Trophoblast cell (in vitro differentiated cells and primary cell): ENCODE data around the gene SPOUT1.
"Not testable (repeated sequence)": the region's sequence is repeated elsewhere in the genome, so short reads cannot be mapped to it uniquely, and the experiment has no call there.

Experiments used
- DNase-seq, 2 donors: peaks; one replicate each; pipeline ENCODE4 v3.0.0-alpha.2; 2016
- H2AFZ ChIP-seq: 2 replicates; pipeline ENCODE4 v1.6.1; 2013; ENCODE audit warnings: low read length, moderate library complexity, mild to moderate bottlenecking; ENCODE audit not compliant: insufficient read depth, poor library complexity
- H2AK5ac ChIP-seq: 2 replicates; pipeline ENCODE4 v1.6.1; 2013; ENCODE audit warnings: mild to moderate bottlenecking, low read length
- H2BK120ac ChIP-seq: 2 replicates; pipeline ENCODE4 v1.6.1; 2013; ENCODE audit warnings: low read length, mild to moderate bottlenecking, moderate library complexity; ENCODE audit not compliant: insufficient read depth, poor library complexity
- H2BK12ac ChIP-seq: 2 replicates; pipeline ENCODE4 v1.6.1; 2013; ENCODE audit warnings: mild to moderate bottlenecking, low read length, moderate library complexity
- H2BK5ac ChIP-seq: 2 replicates; pipeline ENCODE4 v1.6.1; 2013; ENCODE audit warnings: low read length, low read depth, moderate library complexity, mild to moderate bottlenecking; ENCODE audit not compliant: poor library complexity
- H3K14ac ChIP-seq: 2 replicates; pipeline ENCODE4 v1.6.1; 2013; ENCODE audit warnings: mild to moderate bottlenecking, low read length
- H3K18ac ChIP-seq: 2 replicates; pipeline ENCODE4 v1.6.1; 2013; ENCODE audit warnings: mild to moderate bottlenecking, low read length
- H3K23ac ChIP-seq: 2 replicates; pipeline ENCODE4 v1.6.1; 2013; ENCODE audit warnings: low read length
- H3K27ac ChIP-seq: 2 replicates; pipeline ENCODE4 v1.5.1; 2013; ENCODE audit warnings: low read depth, mild to moderate bottlenecking, inconsistent platforms, low read length, moderate library complexity
- H3K27me3 ChIP-seq: 2 replicates; pipeline ENCODE4 v1.6.1; 2013; ENCODE audit warnings: inconsistent platforms, mild to moderate bottlenecking, low read length, moderate library complexity; ENCODE audit not compliant: insufficient read depth
- H3K36me3 ChIP-seq, 2 experiments: 1 replicate in 1 of 2; 2 replicates in 1 of 2; pipeline ENCODE4 v1.6.1; 2013; ENCODE audit warnings: low read length in 2 of 2, mild to moderate bottlenecking in 2 of 2, moderate library complexity in 1 of 2; ENCODE audit not compliant: insufficient read depth in 2 of 2, control insufficient read depth in 1 of 2
- H3K4ac ChIP-seq: 2 replicates; pipeline ENCODE4 v1.6.1; 2013; ENCODE audit warnings: low read depth, mild to moderate bottlenecking, low read length, moderate library complexity
- H3K4me1 ChIP-seq, 2 experiments: 1 replicate in 1 of 2; 2 replicates in 1 of 2; pipeline ENCODE4 v1.6.1; 2013; ENCODE audit warnings: low read length in 2 of 2, mild to moderate bottlenecking in 2 of 2, moderate library complexity in 1 of 2; ENCODE audit not compliant: insufficient read depth in 2 of 2, control insufficient read depth in 1 of 2
- H3K4me2 ChIP-seq: 2 replicates; pipeline ENCODE4 v1.6.1; 2013; ENCODE audit warnings: inconsistent platforms, mild to moderate bottlenecking, low read length, moderate library complexity
- H3K4me3 ChIP-seq: 2 replicates; pipeline ENCODE4 v1.5.1; 2013; ENCODE audit warnings: mild to moderate bottlenecking, low read depth, low read length, inconsistent platforms
- H3K79me1 ChIP-seq: one replicate; pipeline ENCODE4 v1.6.1; 2013; ENCODE audit warnings: low read length
- H3K79me2 ChIP-seq: 2 replicates; pipeline ENCODE4 v1.6.1; 2013; ENCODE audit warnings: low read length, mild to moderate bottlenecking; ENCODE audit not compliant: control insufficient read depth, insufficient read depth, poor library complexity
- H3K9ac ChIP-seq: 2 replicates; pipeline ENCODE4 v1.6.1; 2013; ENCODE audit warnings: mild to moderate bottlenecking, low read length
- H3K9me3 ChIP-seq: 2 replicates; pipeline ENCODE4 v1.6.1; 2013; ENCODE audit warnings: low read depth, mild to moderate bottlenecking, control low read depth, inconsistent platforms, low read length; ENCODE audit not compliant: insufficient read depth
- H4K12ac ChIP-seq: 2 replicates; pipeline ENCODE4 v1.6.1; 2013; ENCODE audit warnings: low read depth, mild to moderate bottlenecking, low read length, moderate library complexity
- H4K8ac ChIP-seq: 2 replicates; pipeline ENCODE4 v1.6.1; 2013; ENCODE audit warnings: low read depth, mild to moderate bottlenecking, low read length, moderate library complexity
- H4K91ac ChIP-seq: one replicate; pipeline ENCODE4 v1.6.1; 2013; ENCODE audit warnings: low read depth, mild to moderate bottlenecking, low read length, moderate library complexity
- WGBS: extraction: QIAGEN DNeasy Blood & Tissue Kit; methylation state at CpG from one replicate; pipeline ENCODE4 v1.1.7; 2013; ENCODE audit warnings: missing lambda C conversion rate; ENCODE audit not compliant: insufficient read length, insufficient coverage; ENCODE audit errors: extremely low coverage; 5-methylcytosine and 5-hydroxymethylcytosine counted together

Gene SPOUT1

GRCh38 chr9:128785427-128785826 lies 44.2 kb downstream of the SPOUT1 start:
- Histone ChIP-seq H2BK120ac (no peak overlapping the region), H3K4ac (no peak overlapping the region), H3K27ac (no peak overlapping the region), H3K4me3 (no peak overlapping the region), H2BK12ac (no peak overlapping the region), H3K9me3 (no peaks in the 10 kb centered on the region), H4K91ac (no peak overlapping the region), H3K79me2 (peaks cover 3% of the 10 kb centered on the region), H2BK5ac (no peak overlapping the region), H4K12ac (no peak overlapping the region), H2AFZ (no peak overlapping the region), H3K23ac (no peak overlapping the region), H3K79me1 (peaks cover 4% of the 10 kb centered on the region), H3K36me3 (peaks cover 5 to 6% of the 10 kb centered on the region in 2 experiments), H2AK5ac (no peak overlapping the region), H3K4me1 (peaks cover 8 to 9% of the 10 kb centered on the region in 2 experiments), H3K18ac (no peak overlapping the region), H3K14ac (no peak overlapping the region), H3K9ac (no peak overlapping the region), H3K27me3 (no peaks in the 10 kb centered on the region), H3K4me2 (no peak overlapping the region), H4K8ac (no peak overlapping the region)
- DNase-seq, result no peak
- no CpG with 5 or more reads among the region's 6 CpGs for WGBS

- H3K79me2 ChIP-seq, result peaks cover 3% of the 10 kb centered on the region
- H3K14ac ChIP-seq, result no peak overlapping the region
- H2BK120ac ChIP-seq, result no peak overlapping the region
- H3K4me2 ChIP-seq, result no peak overlapping the region
- H3K9me3 ChIP-seq, result peaks cover 3% of the 10 kb centered on the region
- H2AK5ac ChIP-seq, result no peak overlapping the region
- no peaks in the 10 kb centered on the region for H3K27me3 ChIP-seq
- no peak overlapping the region for H3K4ac ChIP-seq
- no peak overlapping the region for H2BK12ac ChIP-seq
- no peak overlapping the region for H2AFZ ChIP-seq
- peaks cover 4% of the 10 kb centered on the region for H3K79me1 ChIP-seq
- no peaks in the 10 kb centered on the region for H3K36me3 ChIP-seq
- no peak overlapping the region for H3K18ac ChIP-seq
- H2BK5ac ChIP-seq, result no peak overlapping the region
- H4K8ac ChIP-seq, result no peak overlapping the region
- H3K27ac ChIP-seq, result no peak overlapping the region
- H3K4me3 ChIP-seq, result no peak overlapping the region
- H4K91ac ChIP-seq, result no peak overlapping the region
- H4K12ac ChIP-seq, result no peak overlapping the region
- WGBS, result no CpG with 5 or more reads among the region's 1 CpG
- DNase-seq, result no peak
- H3K9ac ChIP-seq, result no peak overlapping the region
- H3K4me1 ChIP-seq, result peaks cover 3 to 4% of the 10 kb centered on the region in 2 experiments
- H3K23ac ChIP-seq, result no peak overlapping the region
Observed at GRCh38 chr9:128782669-128783068, 46.9 kb downstream of the SPOUT1 start.

- no peak overlapping the region for H2AK5ac ChIP-seq
- H4K91ac ChIP-seq, result no peak overlapping the region
- H2BK5ac ChIP-seq, result no peak overlapping the region
- H3K18ac ChIP-seq, result no peak overlapping the region
- H3K79me2 ChIP-seq, result no peaks in the 10 kb centered on the region
- no peak for DNase-seq
- no peak overlapping the region for H3K23ac ChIP-seq
- H3K9me3 ChIP-seq, result peaks cover 3% of the 10 kb centered on the region
- H3K4me2 ChIP-seq, result no peak overlapping the region
- H3K27me3 ChIP-seq, result no peaks in the 10 kb centered on the region
- no peak overlapping the region for H3K4ac ChIP-seq
- H3K36me3 ChIP-seq, result no peaks in the 10 kb centered on the region
- WGBS, result no CpG with 5 or more reads among the region's 7 CpGs
- H3K4me1 ChIP-seq, result peaks cover 3 to 4% of the 10 kb centered on the region in 2 experiments
- no peaks in the 10 kb centered on the region for H3K79me1 ChIP-seq
- H2AFZ ChIP-seq, result no peak overlapping the region
- no peak overlapping the region for H2BK120ac ChIP-seq
- no peak overlapping the region for H2BK12ac ChIP-seq
- H4K12ac ChIP-seq, result peak overlapping the region; percentile 54
- no peak overlapping the region for H3K9ac ChIP-seq
- H4K8ac ChIP-seq, result no peak overlapping the region
- H3K4me3 ChIP-seq, result no peak overlapping the region
- no peak overlapping the region for H3K14ac ChIP-seq
- H3K27ac ChIP-seq, result no peak overlapping the region
Observed at GRCh38 chr9:128781187-128782070, 48.2 kb downstream of the SPOUT1 start.

GRCh38 chr9:128780093-128780492 lies 49.5 kb downstream of the SPOUT1 start:
- not testable (repeated sequence) for H3K4me2 ChIP-seq, H4K91ac ChIP-seq, H4K8ac ChIP-seq, H3K4me1 ChIP-seq, H2BK120ac ChIP-seq, DNase-seq, H2BK5ac ChIP-seq, H3K79me1 ChIP-seq, H3K9ac ChIP-seq, H3K79me2 ChIP-seq, H3K18ac ChIP-seq, H3K27me3 ChIP-seq, H3K14ac ChIP-seq, H4K12ac ChIP-seq, H2AFZ ChIP-seq, H3K9me3 ChIP-seq, H3K4ac ChIP-seq, H2BK12ac ChIP-seq, H3K27ac ChIP-seq, H2AK5ac ChIP-seq, H3K23ac ChIP-seq, H3K4me3 ChIP-seq, H3K36me3 ChIP-seq
- no CpG with 5 or more reads among the region's 27 CpGs for WGBS
